NAMALWA (cell line): ENCODE data around the gene SAA1.

ENCODE experiments used
- DNase-seq: peaks from one replicate; pipeline ENCODE4 v3.0.0-alpha.2; 2015; ENCODE audit warnings: low spot score

The SAA1 gene

DNA sequence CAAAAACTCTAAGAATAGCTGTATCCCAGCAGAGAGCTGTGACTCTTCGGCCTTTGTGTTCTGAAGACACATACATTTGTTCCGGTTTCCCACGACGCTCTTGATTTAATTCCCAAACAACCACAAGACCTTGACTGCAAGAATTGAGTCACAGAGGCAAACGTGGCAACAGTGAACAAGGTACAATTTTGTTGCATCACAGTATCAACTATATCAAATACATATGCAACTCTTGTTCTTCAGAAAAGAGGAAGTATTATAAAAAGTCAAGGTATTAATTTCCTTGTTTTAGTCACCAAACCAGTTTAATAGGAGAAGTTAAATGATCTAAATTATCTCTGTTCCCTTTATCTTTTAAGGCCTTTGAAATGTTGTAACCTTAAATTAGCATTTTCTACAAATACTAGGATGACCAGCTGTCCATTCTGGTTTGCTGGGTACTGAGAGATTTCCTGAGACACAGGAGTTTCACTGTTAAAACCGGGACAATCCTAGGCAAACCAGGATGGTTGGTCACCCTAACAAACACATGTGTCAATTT, 44.8 kb downstream of the SAA1 start:
- no peak for DNase-seq

- no peak for DNase-seq
Measured at GRCh38 chr11:18312012-18312411, 45.9 kb downstream of the SAA1 start.

GRCh38 chr11:18312663-18313420, 46.8 kb downstream of the SAA1 start:
- DNase-seq: no peak

GRCh38 chr11:18313965-18314763, 48.1 kb downstream of the SAA1 start:
- DNase-seq: no peak

DNA sequence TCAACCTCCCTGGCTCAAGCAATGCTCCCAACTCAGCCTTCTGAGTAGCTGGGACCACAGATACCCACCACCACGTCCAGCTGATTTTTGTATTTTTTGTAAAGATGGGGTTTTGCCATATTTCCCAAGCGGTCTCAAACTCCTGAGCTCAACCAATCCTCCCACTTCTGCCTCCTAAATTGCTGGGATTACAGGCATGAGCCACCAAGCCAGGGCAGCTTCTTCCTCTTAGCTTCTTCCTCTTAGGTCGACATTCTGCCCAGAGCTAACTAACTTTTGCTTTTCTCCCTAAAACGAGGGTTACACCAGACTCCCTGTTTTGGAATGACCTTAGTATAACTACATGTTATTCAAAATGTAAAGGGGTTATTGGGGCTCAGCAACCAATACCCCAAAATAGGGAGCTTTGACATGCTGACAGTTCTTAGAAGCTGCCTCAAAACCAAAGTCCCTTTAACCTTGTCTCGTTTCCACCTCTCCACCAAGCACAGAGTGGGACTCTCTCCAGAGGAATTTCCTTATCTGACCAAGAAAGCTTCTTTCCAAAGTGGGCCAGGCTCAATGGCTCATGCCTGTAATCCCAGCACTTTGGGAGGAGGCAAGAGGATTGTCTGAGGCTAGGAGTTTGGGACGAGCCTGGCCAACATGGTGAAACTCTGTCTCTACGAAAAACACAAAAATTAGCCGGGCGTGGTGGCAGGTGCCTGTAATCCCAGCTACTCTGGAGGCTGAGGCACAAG, 48.9 kb downstream of the SAA1 start:
- no peak for DNase-seq

GRCh38 chr11:18315893-18316292, 49.8 kb downstream of the SAA1 start:
- DNase-seq: no peak

DNA sequence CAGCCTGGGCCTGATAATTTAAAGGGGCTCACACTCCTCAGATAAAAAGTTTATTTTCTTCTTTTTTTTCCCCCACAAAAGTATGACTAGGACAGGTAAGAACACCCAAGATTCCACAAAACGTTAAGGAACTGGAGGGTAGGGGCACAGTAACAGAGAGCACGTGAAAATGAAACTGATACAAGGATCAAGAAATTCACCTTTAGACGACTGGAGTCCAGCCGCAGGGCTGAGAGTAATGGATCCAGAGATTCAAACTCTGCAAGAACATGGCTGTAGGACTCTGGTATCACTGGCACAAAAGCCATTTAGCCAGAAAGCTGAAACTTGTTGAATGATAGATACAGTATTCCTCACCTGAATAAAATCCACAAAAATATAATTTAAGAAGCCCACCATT, 51.5 kb downstream of the SAA1 start:
- no peak for DNase-seq
